ENCODE measurements around the gene BAHCC1.

DNA sequence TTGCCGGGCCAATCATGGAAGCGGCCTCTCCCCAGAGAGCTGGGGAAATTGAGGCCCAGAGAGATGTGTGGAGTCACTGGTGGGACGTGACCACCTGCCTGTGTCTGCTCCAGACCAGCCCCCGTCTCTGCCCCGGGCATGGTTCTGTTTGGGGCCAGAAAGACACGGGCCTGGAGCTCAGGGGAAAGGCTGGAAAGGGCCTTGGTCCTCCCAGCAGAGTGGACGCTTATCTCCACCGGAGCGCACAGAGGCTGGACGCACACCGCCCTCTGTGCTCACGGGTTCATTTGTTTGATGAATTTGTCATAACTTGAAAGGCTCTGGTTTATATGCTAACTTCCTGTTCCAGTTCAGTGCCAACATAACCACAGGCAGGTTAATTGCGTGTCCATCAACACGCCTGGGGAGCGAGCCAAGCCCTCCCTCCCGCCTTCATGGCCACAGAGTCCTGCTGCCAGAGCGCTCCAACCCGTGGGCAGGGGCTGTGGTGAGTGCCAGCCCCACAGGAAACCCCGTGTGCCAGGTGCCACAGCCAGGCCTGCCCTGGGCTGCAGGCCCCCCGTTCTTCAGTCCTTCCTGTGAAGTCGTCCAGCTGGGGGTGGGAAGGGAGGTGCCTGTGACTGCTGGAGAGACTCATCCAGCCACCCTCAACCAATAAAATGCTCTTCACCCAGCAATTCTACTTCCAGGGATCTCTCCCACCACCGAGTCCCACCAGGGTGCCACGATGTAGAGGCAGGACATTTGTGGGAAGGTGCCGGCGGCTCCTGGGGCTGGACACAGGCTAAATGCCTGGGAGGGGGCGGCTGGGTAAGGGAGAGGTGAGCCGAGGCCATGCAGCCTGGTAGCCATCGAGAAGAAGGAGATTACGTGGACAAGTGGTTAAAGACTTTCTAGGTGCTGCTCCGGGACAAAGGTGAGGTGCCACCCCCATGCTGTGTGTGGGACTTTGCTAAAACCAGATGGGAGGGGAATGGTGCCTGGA lies 29.4 kb upstream of the BAHCC1 start:
- TF ChIP-seq, protein P1, sequence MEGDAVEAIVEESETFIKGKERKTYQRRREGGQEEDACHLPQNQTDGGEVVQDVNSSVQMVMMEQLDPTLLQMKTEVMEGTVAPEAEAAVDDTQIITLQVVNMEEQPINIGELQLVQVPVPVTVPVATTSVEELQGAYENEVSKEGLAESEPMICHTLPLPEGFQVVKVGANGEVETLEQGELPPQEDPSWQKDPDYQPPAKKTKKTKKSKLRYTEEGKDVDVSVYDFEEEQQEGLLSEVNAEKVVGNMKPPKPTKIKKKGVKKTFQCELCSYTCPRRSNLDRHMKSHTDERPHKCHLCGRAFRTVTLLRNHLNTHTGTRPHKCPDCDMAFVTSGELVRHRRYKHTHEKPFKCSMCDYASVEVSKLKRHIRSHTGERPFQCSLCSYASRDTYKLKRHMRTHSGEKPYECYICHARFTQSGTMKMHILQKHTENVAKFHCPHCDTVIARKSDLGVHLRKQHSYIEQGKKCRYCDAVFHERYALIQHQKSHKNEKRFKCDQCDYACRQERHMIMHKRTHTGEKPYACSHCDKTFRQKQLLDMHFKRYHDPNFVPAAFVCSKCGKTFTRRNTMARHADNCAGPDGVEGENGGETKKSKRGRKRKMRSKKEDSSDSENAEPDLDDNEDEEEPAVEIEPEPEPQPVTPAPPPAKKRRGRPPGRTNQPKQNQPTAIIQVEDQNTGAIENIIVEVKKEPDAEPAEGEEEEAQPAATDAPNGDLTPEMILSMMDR (conservative IDR thresholded peaks at IDR 0.05; ENCODE audit: low read depth, low read length): no peak
- no peak for TF ChIP-seq EZH2 (IDR thresholded peaks at IDR 0.05; ENCODE audit: borderline replicate concordance, low read depth, low read length, poor library complexity, severe bottlenecking)
